Measurements from ENCODE around the gene SDCCAG8. TPM values are rescaled to one million over a fixed set of nuclear protein-coding genes. Genes with fewer than 3 reads are reported as not detected.

The SDCCAG8 gene
- polyA plus RNA-seq, 1 experiment = 34.1 TPM

DNA sequence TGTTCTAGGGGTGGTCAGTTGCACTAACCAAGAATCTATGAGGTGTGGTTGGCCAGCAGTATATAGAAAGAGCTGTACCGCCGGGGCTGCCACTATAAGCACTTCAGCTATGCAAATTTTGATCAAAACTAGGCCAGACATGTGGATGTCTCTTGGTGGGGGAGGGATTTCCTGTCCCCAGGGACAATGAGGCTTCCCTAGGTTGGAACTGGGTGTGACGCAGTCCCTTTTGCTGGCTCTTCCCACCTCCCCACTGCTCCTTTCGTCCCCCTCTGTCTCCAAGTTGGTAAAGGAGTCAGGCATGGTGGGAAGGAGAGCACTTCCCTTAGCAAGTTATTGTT is 13.6 kb downstream of the SDCCAG8 start:
- DNase-seq (ENCODE audit: low read depth, low spot score) = no peak
- peak overlapping the region; percentile 90 for H3K27ac ChIP-seq (ENCODE audit: low read depth, low read length)
- no peaks in the 10 kb centered on the region for H3K27me3 ChIP-seq (ENCODE audit: control insufficient read depth, insufficient read depth, low read length)
- ChIA-PET CTCF (no interaction called here), POLR2A (interaction anchor here (1.8 kb wide), 1 partner anchor 14 kb away, joined by 8 read pairs; the partner anchor contains the start of genes CEP170 and SDCCAG8)
- no peak overlapping the region for H3K4me3 ChIP-seq (ENCODE audit: low read depth, low read length)
- TF ChIP-seq, protein P1, sequence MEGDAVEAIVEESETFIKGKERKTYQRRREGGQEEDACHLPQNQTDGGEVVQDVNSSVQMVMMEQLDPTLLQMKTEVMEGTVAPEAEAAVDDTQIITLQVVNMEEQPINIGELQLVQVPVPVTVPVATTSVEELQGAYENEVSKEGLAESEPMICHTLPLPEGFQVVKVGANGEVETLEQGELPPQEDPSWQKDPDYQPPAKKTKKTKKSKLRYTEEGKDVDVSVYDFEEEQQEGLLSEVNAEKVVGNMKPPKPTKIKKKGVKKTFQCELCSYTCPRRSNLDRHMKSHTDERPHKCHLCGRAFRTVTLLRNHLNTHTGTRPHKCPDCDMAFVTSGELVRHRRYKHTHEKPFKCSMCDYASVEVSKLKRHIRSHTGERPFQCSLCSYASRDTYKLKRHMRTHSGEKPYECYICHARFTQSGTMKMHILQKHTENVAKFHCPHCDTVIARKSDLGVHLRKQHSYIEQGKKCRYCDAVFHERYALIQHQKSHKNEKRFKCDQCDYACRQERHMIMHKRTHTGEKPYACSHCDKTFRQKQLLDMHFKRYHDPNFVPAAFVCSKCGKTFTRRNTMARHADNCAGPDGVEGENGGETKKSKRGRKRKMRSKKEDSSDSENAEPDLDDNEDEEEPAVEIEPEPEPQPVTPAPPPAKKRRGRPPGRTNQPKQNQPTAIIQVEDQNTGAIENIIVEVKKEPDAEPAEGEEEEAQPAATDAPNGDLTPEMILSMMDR (IDR thresholded peaks at IDR 0.05; ENCODE audit: low read depth, low read length) = no peak
- no peaks in the 10 kb centered on the region; the same call in 1 of the 2 replicates for H3K9me3 ChIP-seq (ENCODE audit: control insufficient read depth, insufficient read depth, low read length)

DNA sequence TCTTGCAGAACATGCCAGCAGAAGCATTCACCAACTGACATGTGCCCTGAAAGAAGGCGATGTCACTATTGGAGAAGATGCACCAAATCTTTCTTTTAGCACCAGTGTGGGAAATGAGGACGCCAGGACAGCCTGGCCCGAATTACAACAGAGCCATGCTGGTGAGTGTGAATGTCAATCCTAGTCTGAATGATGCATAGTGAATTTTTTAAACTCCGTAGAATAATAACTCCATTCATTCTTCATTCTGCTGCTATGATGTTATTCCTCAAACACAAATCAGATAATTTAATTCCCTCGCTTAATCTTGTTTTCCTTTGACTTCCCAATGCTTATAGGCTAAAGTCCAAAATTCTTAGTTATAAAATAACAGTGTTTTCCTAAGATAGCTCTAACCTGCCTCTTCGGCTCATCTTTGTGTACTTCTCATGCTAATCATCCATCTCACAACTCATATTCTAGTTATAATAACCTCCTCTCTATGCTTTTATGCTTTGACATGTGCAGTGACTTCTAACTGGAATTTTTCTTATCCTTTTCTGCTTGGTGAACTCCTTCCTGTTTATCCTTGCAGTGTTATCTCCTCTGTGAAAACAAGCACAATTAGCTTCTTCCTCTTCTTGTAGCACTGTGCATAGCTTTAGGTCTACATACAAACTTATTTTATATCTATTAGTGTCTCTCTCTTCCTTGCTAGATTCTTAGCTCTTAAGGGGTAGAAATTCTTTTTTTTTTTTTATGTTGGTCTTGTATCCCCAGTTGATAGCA is 14.4 kb downstream of the SDCCAG8 start:
- no peak for DNase-seq (ENCODE audit: low read depth, low spot score)
- H3K4me3 ChIP-seq (ENCODE audit: low read depth, low read length) = no peak overlapping the region
- H3K9me3 ChIP-seq (ENCODE audit: control insufficient read depth, insufficient read depth, low read length) = no peaks in the 10 kb centered on the region; the same call in 1 of the 2 replicates
- H3K27me3 ChIP-seq (ENCODE audit: control insufficient read depth, insufficient read depth, low read length) = no peaks in the 10 kb centered on the region
- peak overlapping the region; percentile 90 for H3K27ac ChIP-seq (ENCODE audit: low read depth, low read length)
- POLR2A ChIA-PET = interaction anchor here (0.7 to 1.8 kb wide), 2 partner anchors 15 to 1166 kb away, joined by 3 to 8 read pairs; partner anchors contain the start of genes CEP170 and SDCCAG8
- TF ChIP-seq, protein P1 (IDR thresholded peaks at IDR 0.05; ENCODE audit: low read depth, low read length) = no peak
- CTCF ChIA-PET = interaction anchor here (0.6 kb wide), 1 partner anchor 96 kb away, joined by 3 read pairs; no protein-coding TSS in a partner anchor

DNA sequence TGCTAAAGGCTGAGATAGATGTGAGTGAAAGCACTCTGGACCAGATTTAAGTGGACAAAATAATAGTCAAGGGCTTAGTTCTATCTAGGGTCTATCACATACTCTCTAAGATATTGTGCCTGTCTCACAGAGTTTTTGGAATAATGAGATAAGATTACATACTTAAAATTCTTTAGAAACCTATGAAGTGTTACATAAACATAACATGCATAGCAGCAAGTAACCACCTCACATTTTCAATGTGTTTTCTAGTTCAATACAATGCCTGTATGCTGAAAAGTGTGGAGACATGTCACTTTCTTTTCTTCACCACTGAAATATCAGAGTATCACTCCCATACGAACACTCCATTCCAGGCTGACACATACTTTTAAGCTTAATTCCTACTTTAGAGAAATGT is 16.2 kb downstream of the SDCCAG8 start:
- Histone ChIP-seq H3K9me3 (ENCODE audit: control insufficient read depth, insufficient read depth, low read length) (no peaks in the 10 kb centered on the region; the same call in 1 of the 2 replicates), H3K4me3 (ENCODE audit: low read depth, low read length) (no peak overlapping the region), H3K27me3 (ENCODE audit: control insufficient read depth, insufficient read depth, low read length) (no peaks in the 10 kb centered on the region), H3K27ac (ENCODE audit: low read depth, low read length) (no peak overlapping the region)
- DNase-seq (ENCODE audit: low read depth, low spot score) = no peak
- ChIA-PET CTCF (no interaction called here), POLR2A (interaction anchor here (1.5 kb wide), 1 partner anchor 17 kb away, joined by 8 read pairs; the partner anchor contains the start of genes CEP170 and SDCCAG8)
- TF ChIP-seq, protein P1 (IDR thresholded peaks at IDR 0.05; ENCODE audit: low read depth, low read length) = no peak

DNA sequence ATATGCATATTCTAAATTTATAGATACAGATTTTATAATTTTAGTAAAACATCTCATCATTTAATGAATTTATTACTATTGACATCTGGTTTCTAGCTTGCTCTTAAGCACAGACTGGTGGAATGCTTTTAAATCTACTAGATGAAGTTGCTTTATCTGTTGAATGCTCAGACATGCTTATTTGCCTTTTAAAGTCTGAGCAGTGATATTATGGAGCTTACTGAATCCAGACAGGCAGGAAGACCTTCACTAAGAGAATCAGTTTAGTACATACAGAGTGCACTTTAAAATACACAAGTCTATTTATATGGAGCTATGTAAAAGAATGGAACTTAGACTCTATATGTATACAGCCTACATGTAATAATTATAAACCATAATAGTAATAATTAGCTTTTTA is 16.6 kb downstream of the SDCCAG8 start:
- CTCF ChIA-PET = no interaction called here

More for the DNA sequence above, 16.6 kb downstream of the SDCCAG8 start:
- POLR2A ChIA-PET = interaction anchor here (1.5 kb wide), 1 partner anchor 17 kb away, joined by 8 read pairs; the partner anchor contains the start of genes CEP170 and SDCCAG8
- TF ChIP-seq, protein P1 (IDR thresholded peaks at IDR 0.05; ENCODE audit: low read depth, low read length) = no peak
- no peak overlapping the region for H3K4me3 ChIP-seq (ENCODE audit: low read depth, low read length)
- no peak overlapping the region for H3K27ac ChIP-seq (ENCODE audit: low read depth, low read length)
- no peaks in the 10 kb centered on the region; the same call in 1 of the 2 replicates for H3K9me3 ChIP-seq (ENCODE audit: control insufficient read depth, insufficient read depth, low read length)
- H3K27me3 ChIP-seq (ENCODE audit: control insufficient read depth, insufficient read depth, low read length) = no peaks in the 10 kb centered on the region
- no peak for DNase-seq (ENCODE audit: low read depth, low spot score)
